NCI-H345 (cell line): ENCODE data around the gene CDKAL1.
"Not testable (repeated sequence)": the region's sequence is repeated elsewhere in the genome, so short reads cannot be mapped to it uniquely, and the experiment has no call there.

Source experiments
- DNase-seq: peaks from one replicate; lab custom pipeline; 2025; lab: John Stamatoyannopoulos, UW

Gene CDKAL1

DNA sequence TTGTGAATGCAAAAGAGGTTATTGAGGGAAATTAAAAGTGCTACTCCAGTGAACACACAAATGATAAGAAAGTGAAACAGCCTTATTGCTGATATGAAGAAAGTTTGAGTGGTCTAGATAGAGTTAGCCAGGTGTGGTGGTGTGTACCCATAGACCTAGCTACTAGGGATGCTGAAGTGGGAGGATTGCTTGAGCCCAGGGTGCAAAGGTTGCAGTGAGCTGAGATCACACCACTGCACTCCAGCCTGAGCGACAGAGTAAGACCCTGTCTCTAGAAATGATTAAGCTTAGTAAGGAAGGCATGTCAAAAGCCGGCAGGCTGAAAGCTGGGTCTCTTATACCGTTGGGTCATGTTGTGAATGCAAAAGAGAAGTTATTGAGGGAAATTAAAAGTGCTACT lies 389.8 kb downstream of the CDKAL1 start:
- not testable (repeated sequence) for DNase-seq

DNA sequence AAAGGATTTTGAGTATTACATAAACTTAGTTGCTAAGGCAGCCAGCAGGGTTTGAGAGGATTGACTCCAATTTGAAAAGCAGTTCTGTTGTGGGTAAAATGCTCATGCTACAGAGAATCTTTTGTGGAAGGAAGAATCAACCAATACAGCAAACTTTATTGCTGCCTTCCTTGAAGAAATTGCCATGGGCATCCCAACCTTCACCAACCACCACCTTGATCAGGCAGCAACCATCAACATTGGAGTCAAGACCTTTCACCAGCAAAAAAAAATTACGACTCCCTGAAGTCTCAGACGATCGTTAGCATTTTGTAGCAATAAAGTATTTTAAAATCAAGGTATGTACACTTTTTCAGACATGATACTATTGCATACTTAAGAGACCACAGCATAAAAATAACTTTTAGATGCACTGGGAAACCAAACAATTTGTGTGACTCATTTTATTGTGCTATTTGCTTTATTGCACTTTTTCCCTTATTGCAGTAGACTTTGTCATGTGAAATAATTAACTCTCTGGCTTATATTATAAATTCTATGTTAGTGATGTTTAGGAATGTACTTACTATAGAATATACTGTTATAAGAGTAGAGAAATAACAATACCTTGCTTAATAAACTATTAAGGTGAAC lies 390.8 kb downstream of the CDKAL1 start:
- DNase-seq, result no peak

DNA sequence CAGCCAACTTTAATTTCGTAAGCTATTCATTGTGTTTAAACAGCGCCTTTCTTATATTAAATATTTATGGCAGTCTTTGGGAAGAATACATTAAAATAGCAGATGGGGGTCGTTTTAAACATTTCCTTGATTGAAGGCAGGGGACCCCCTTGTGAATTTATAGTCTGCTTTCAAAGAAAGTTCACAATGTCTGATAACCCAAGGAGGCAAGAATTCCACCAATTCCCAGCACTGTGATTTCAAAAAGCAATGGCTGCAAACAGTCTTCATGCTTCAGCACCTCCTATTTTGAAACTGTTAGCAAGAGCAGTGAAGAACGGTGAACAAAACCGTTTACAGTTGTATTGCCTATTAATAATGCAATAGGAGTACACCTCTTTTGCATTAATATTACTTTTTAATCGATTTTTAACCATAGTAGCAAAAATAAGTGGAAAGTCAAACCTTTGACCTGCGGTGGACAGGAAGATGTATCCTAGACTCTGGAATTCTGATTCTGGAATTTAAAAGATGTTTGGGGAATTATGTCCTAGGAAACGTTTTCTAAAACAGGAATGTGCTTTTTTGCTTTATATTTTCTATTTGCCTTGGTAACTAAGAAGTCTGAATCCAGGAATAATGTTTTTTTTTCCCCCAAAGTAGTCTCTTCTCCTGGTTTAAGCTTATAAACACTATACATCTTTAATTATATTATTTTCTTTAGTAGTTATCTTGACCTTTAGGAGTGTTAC lies 393.0 kb downstream of the CDKAL1 start:
- DNase-seq, result no peak

DNA sequence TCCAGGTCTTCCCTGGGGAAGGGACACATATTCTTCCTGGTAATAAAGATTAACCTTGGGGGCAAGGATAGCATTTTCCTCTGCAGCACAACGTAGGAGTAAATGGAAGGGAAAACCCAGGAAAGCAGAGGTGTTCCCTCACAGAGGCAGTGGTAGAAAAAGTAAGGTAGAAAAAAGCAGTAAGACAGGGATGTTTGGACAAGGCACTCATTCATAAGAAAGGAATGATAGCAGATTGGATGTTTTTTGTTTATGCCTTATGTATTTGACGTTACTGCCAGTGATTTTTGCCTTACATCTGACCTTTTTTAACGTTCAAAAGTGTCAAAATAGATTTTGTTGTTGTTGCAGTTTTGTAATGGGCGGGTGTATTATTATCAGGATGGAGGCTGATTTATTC lies 395.0 kb downstream of the CDKAL1 start:
- no peak for DNase-seq

DNA sequence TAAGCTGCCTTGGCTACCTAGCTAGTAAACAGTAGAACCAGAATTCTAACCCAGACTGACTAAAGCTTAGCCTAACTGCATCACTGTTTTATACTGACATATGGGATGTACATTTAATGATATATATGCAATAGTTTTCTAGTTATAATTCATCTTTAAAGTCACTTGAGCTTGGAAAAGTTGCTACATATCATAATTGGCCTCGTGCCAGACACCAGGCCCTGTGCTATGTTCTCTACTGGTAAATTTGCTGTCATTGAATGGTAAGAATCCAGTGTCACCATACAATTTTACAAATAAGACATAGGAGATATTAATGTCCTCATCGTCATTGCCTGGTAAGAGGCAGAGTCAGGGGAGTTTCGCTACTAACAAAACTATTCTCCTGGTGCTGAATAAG lies 396.8 kb downstream of the CDKAL1 start:
- no peak for DNase-seq

DNA sequence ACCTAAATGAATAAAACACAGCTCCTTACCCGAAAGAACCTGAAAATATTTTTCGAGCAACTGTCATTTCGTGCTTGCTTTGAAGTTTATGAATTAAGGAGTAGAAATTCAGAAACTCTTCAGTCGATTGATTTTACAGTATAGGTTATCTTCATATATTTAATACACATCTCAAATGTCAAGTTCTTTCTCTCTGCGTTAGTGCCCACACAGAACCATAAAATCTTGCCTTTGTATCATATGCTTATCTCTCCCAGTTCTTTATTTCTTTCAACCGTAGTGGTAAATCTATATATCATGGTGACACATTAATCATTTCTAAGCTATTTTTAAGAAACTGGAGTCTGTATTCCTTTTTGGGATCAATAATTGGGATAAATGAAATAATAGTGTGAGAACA lies 397.5 kb downstream of the CDKAL1 start:
- no peak for DNase-seq

DNA sequence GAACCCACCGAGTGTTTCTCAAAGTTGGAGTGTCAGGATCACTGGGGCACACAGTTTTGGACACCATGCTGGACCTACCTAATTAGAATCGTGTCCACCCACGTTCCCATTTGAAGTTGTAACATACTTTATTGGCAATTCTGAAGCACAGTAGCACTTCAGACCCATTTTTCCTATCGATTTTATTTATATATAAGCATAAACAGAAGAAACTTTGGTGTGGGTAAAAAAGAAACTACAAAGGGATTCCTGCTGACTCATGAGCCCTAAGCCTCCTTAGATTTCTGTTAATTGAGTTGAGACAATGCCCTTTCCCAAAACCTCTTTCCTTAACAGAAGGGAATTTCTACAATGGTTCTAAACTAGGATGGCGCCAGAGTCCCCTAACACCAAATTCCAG lies 398.0 kb downstream of the CDKAL1 start:
- no peak for DNase-seq

DNA sequence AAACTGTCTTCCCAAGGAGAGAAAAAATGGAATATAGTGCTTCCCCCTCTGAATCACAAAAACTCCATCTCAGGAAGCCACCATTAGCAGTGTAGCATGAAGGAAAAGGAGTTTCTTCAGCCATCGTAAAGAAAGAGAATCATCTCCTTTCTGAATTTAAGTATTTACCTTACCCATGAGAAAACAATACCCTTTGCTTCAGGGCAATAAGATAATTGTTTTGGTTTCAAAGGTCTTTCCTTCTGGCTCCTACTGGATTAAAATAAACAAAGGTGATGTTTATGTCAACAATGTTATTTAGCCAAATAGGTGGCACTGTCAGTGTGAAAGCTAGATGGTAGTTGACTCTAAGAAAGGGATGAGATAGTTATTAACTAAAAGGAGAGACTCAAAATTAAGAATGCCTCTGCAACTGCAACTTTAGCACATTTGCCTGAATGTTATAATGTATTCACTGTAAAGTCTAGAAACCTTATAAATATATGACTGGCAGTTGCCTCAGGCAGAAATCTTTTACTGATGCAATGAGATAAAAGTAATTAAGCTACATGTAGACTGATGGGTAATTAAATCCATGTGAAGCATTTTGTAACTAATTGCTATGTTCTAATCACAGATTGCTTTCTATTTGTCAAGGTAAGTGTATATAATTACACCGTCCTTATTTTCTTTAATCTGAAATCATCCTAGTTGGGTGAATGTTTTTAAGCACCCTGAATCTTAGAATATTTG lies 399.0 kb downstream of the CDKAL1 start:
- DNase-seq, result peak; percentile 66

DNA sequence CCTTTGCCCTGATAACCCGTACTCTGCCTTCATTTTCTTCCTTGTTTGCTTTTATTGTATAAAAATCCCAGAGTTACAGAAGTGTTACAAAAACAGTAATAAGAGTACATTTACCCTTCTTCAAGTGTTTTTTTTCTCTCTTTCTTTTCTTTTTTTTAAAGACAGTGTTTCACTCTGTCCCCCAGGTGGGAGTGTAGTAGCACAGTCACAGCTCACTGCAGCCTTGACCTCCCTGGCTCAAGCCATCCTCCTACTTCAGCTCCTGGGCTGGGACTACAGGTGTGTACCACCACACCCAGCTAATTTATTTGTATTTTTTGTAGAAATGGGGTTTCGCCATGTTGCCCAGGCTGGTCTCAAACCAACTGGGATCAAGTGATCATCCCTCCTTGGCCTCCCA lies 402.7 kb downstream of the CDKAL1 start:
- DNase-seq, result no peak

DNA sequence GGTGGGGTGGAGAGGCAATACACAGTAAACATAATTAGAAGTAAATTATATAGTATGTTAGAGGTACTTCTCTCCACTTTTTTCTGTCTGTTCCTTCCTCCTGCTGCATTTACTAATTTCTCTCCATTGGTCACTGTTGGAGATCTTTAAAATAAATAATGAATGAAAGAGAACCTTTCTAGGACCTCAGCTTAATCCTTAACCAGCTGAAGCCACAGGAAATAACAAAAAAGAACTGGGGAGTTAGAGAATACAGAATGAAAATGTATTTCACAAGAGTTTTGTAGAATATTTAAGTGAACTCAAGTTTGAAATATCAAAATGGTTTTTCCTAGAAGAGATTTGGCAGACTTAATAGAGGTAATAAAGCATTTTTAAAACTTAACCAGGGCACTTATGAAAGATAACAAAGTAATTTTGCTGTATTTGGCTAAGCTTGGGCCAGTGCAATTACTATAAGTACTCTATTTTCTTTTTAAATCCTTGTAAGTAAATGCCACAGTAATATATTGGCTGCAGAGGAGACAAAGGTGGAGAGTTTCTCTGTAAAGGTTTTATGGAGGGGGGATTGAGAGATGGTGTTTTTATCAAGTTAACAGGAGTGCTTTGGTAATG lies 405.0 kb downstream of the CDKAL1 start:
- no peak for DNase-seq

DNA sequence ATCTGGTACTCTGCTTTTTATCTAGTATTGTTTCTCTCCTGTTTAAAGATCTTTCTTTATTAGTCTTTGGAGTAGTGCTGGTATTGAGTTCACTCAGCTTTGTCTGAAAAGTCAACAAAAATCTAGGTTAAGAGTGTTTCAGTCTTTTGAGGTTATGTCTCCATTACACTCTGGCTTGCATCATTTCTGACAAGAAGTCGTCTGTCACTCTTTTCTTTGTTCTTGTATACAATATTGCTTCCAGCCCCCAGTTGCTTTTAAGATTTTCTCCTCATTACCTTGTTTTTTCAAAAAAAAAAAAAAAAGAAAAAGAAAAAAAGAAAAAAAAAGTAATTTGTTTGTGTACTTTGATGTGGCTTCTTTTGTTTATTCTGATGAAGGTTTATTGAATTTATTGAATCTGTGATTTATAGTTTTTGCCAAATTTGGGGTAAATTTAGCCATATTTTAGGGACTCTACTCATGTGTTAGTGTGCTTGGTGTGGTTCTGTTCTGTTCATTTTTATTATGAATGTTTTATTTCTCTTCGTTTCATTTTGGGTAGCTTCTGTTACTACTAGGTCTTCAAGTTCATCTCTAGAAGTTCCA lies 408.9 kb downstream of the CDKAL1 start:
- no peak for DNase-seq

DNA sequence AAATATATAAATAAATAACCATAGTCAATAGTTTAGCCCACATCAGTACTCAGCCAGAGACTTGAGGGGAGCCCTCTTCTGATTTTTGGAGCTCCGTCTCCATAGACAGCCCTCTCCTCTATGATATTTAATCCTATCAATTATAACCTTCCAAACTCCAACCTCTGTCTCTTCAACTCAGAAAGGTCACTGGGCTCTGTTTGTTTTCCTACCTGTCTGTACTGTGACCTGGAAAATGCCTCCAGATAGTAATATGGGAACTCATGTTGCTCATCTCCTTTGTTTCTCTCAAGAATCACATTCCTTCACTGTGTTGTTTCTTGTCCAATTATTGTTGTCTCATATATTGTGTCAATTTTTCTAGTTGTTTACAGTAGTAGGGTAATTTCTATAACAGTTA lies 409.7 kb downstream of the CDKAL1 start:
- DNase-seq, result no peak

DNA sequence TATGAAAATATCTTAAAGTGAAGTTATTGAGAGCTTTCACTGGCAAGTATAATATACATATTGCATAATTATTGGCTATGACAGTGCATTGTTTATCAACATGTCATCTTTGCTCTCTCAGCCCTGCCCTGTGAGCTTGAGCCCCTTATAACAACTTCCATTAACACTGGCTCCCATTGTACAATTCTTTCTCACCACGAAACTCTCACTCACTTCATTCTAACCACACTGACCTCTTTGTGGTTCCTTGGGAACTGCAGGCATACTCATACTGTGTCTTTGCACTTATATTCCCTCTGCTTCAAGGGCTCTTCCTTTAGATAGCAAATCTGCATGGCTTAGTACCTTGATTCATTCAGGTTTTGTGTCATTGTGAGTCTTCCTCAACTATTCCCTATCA lies 411.8 kb downstream of the CDKAL1 start:
- DNase-seq, result no peak

DNA sequence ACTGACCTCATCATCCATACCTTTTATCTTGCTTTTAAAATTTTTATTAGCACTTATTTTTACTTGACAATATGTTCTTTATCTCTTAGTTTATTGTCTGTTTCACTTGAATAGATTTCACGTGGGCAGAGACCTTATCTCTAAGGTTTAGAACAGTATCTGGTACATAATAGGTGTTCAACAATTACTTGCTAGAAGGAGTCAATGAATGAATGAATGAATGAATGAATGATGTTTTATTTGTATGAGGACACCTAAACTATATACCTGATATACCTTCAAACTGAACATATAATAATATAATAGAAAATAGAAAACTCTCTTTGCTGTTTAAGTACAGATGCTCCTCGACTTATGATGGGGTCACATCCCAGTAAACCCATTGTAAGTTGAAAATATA lies 412.6 kb downstream of the CDKAL1 start:
- no peak for DNase-seq

DNA sequence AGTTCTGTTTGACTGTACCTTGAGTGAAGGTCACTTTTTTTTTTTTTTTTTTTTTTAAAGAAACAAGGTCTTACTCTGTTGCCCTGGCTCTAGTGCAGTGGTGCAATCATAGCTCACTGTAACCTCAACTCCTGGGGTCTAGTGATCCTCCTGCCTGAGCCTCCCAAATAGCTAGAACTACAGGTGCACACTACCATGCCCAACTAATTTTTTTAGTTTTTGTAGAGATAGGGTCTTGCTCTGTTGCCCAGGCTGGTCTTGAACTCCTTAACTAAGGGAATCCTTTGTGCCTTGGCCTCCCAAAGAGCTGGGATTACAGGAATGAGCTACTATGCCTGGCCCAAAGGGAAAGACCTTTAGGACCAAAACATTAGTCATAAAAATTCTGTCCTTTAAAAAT lies 413.7 kb downstream of the CDKAL1 start:
- no peak for DNase-seq

DNA sequence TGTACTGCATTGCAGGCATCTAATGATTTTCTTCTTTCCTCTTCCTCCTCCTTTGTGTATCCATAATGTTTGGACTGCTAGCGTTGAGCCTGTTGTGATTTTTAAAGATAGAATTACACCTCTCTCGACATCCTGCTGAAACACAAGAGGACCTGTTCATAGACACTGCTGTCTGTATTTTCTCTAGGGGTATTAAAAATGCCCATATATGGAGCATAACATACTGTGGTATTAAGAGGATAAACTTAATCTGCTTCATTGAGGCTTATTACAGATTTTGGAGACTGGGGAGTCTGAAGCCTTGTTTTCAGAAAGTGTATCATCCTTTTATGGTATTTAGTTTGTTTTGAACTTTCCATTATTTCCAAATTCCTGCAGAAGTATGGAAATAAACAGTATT lies 414.3 kb downstream of the CDKAL1 start:
- DNase-seq, result no peak

DNA sequence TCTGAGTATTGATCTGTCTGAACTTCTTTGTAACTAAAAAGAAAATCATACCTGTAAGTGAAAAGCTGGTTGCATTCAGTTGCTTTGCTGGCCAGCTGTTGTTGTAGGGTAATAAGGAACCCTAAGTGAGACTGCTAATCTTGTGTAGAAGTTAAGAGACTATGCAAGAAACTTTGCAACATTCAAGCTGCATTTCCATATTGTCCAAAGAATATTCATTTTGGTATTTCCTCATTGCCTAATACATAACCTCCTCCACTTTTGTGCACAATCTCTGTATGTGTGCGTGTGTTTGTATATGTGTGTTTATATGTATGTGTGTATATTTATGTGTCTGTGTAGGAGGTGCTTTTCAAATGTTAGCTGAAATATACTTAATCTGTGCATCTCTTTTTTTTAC lies 414.9 kb downstream of the CDKAL1 start:
- no peak for DNase-seq

DNA sequence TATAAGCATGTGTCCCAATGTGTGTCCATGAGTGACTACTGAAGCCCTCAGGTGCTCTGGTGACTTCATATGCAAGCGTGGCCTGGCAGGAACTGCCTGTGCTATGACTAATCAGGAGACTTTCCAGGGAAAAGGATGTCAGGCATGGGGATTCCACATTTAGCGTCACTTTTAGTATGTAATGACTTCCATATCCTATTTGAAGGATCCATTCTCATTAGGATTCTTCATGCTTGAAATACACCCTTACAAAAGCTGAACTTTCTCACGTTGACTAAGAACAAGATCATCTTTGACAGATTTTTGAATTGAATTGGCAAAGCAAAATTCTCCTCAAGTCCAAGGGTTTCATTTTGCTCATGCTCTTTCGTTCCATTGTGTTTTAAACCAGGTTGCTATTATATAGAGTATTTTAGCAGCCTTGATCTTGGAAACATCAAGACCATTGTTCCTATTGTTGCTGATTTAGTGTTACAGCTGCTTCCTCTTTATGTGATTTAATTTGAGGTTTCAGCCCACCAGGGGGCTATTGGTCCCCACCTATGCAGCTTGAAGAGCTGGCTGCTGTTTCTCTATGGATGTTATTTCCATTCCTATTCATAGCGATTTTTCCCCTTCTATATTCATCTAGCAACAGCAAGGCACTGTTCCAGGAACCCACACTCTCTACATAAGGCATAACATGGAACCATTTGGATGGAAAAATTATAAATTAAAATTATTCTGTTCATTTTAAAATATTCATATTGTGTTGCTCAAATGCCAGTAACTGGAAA lies 418.6 kb downstream of the CDKAL1 start:
- DNase-seq, result peak; percentile 95

DNA sequence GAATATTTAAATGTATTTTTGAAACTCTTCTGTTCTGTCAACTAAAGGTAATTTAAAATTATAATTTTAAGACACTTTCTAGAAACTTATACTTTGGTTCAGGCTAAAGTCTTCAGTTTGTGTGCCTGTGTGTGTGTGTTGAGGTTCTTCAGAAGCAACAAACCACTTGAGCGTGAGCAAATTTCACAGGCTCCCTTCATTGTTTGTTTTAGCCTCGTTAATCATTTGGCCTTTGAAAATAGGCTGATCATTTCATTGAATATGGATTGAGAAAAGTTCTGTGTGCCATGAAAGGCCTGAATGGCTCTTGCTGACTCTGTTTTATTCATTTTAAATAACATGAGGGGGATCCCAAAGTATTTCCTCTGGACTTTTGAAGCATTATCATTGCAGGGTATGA lies 420.1 kb downstream of the CDKAL1 start:
- DNase-seq, result peak; percentile 62

DNA sequence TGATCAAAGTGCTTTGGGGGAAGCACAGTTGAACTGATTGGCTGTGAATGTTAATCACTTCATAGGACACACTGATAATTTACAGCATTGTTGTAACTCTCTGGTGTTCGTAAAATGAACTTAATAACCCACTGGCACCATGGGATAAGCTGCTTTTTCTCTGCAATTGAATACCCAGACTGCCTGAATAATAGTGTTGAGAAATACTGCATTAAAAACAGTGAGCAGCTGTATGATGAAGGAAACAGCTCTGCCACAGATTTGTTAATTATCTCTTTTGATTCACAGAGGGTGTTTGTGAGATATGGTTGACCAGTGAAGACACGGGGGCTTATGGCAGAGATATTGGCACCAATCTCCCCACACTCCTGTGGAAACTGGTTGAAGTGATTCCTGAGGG lies 420.9 kb downstream of the CDKAL1 start:
- no peak for DNase-seq

DNA sequence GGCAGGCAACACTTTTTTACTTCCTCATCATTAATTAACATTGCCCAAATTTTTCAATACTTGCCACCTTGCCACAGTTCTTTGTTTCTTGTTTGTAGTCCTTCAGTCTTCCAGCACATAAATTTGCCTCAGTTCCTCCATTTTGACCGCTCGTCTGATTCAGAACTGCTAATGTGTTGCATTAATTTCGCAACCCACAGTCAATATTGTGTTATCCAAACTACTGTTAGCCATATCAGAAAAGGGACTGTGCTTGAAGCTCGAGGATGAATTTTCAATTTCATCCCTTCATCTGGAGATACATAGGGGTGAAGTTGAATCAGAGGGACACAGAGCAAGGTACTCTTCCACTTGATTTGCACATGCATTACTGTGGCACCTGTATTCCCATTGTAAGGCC lies 421.5 kb downstream of the CDKAL1 start:
- no peak for DNase-seq

DNA sequence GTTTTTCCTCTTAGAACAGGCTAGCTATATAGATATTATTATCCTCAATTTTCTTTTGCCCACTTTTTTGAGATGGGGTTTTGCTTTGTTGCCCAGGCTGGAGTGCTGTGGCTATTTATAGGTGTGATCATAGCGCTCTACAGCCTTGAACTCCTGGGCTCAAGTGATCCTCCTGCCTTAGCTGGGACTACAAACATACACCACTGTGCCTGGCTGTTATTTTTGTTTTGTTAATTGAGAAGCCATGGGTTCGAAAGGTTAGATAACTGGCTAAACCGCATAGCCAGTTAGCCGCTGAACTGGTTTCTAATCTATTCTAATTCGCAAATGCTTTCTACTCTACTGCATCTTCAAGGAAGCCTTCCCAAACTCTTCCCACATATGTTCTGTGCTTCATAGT lies 425.8 kb downstream of the CDKAL1 start:
- no peak for DNase-seq
